A673 (cell line): ENCODE data around the gene UBE2U. TPM values are rescaled to one million over a fixed set of nuclear protein-coding genes. Genes with fewer than 3 reads are reported as not detected.
"Not testable (repeated sequence)": the region's sequence is repeated elsewhere in the genome, so short reads cannot be mapped to it uniquely, and the experiment has no call there.

Experiments
- BruUV-seq: library from RNA; stranded (reverse); fragments of 400-500 nt; replicated peaks from 2 replicates; lab custom pipeline; 2021; lab: Mats Ljungman, UMichigan
- CTCF ChIA-PET: fragments of 300-600 bp; sonication (Branson Sonifier 250); formaldehyde crosslinking; loops from one replicate; lab custom pipeline; 2022; ENCODE audit warnings: antibody characterized with exemption; lab: Charles Lee
- POLR2A ChIA-PET: fragments of 300-600 bp; sonication (Branson Sonifier 250); formaldehyde crosslinking; loops from one replicate; lab custom pipeline; 2022; ENCODE audit warnings: antibody characterized with exemption; ENCODE audit not compliant: low non-redundant PET; lab: Charles Lee
- DNase-seq: peaks from one replicate; pipeline ENCODE4 v3.0.0-alpha.2; 2015; ENCODE audit warnings: low spot score
- H3K27ac ChIP-seq: fragments of 200-600 bp; sonication (generic); 2 replicates; pipeline ENCODE4 v1.5.1; 2016; ENCODE audit warnings: mixed run types, low read depth, mild to moderate bottlenecking, mixed read lengths, antibody characterized with exemption, low read length; ENCODE audit not compliant: poor library complexity, severe bottlenecking
- H3K27me3 ChIP-seq: fragments of 200-600 bp; sonication (generic); replicated peaks from 2 replicates; pipeline ENCODE4 v1.6.1; 2017; ENCODE audit warnings: mixed run types, low read depth, mild to moderate bottlenecking, mixed read lengths, antibody characterized with exemption, low read length; ENCODE audit not compliant: insufficient read depth, poor library complexity
- H3K36me3 ChIP-seq: fragments of 200-600 bp; sonication (generic); 2 replicates; pipeline ENCODE4 v1.6.1; 2016; ENCODE audit warnings: mixed run types, mild to moderate bottlenecking, mixed read lengths, antibody characterized with exemption, low read length; ENCODE audit not compliant: insufficient read depth, poor library complexity, severe bottlenecking
- H3K4me1 ChIP-seq: fragments of 200-600 bp; sonication (generic); 2 replicates; pipeline ENCODE4 v1.6.1; 2017; ENCODE audit warnings: mixed run types, mild to moderate bottlenecking, mixed read lengths, antibody characterized with exemption, low read length; ENCODE audit not compliant: insufficient read depth, poor library complexity, severe bottlenecking
- H3K4me3 ChIP-seq: fragments of 200-600 bp; sonication (generic); 2 replicates; pipeline ENCODE4 v1.5.1; 2016; ENCODE audit warnings: low read depth, mixed run types, mild to moderate bottlenecking, mixed read lengths, low read length; ENCODE audit not compliant: poor library complexity, severe bottlenecking
- H3K9me3 ChIP-seq: fragments of 200-600 bp; sonication (generic); 2 replicates; pipeline ENCODE4 v1.6.1; 2016; ENCODE audit warnings: mixed run types, low read depth, mild to moderate bottlenecking, mixed read lengths, antibody characterized with exemption, low read length; ENCODE audit not compliant: poor library complexity, severe bottlenecking
- EZH2 ChIP-seq: fragments of 200-600 bp; sonication (generic); IDR thresholded peaks from 2 replicates; pipeline ENCODE4 v1.6.1; 2017; ENCODE audit warnings: borderline replicate concordance, low read depth, mild to moderate bottlenecking, mixed read lengths, antibody characterized with exemption, low read length; ENCODE audit not compliant: poor library complexity, severe bottlenecking
- intact Hi-C: fragments of 100-400 bp; cut with micrococcal nuclease; formaldehyde crosslinking; loops from one replicate; pipeline ENCODE4 v1.10.0; 2022; ENCODE audit not compliant: unreplicated experiment
- total RNA-seq: library from RNA; stranded (reverse); gene quantifications from 2 replicates; pipeline ENCODE4 v1.2.3, GENCODE V29; 2021
- TF ChIP-seq, protein P1 (sequence below): fragments of 300-800, 200-600 bp; sonication (generic); conservative IDR thresholded peaks from 2 replicates; pipeline ENCODE4 v1.5.1; 2017; ENCODE audit warnings: low read depth, mild to moderate bottlenecking, antibody characterized with exemption, low read length, moderate library complexity, mixed read lengths

Gene UBE2U
- total RNA-seq, 1 experiment from 2014 or later, result not detected

DNA sequence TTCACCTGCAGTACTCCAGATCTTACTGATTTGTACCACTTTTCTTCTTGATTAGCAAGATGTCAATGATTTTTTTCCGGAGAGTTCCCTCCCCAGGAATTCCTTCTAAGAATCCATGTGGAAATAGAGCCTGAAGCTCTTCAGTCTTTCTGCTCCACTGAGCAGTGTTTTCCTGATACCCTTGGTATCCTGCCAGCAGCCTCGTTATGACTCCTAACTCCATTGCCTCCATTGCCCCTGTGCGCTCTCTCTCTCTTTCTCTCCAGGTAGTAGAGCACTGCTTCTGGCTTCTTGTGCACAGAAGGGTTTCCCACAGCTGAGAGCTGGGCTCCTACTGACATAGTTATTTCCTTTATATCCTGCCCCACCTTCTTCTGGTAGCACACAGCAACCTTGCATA, 12.2 kb downstream of the UBE2U start:
- no peaks in the 10 kb centered on the region for H3K9me3 ChIP-seq
- H3K27me3 ChIP-seq, result no peaks in the 10 kb centered on the region
- no peak overlapping the region for H3K27ac ChIP-seq
- H3K4me1 ChIP-seq, result no peaks in the 10 kb centered on the region
- no peaks in the 10 kb centered on the region for H3K36me3 ChIP-seq
- TF ChIP-seq, protein P1, sequence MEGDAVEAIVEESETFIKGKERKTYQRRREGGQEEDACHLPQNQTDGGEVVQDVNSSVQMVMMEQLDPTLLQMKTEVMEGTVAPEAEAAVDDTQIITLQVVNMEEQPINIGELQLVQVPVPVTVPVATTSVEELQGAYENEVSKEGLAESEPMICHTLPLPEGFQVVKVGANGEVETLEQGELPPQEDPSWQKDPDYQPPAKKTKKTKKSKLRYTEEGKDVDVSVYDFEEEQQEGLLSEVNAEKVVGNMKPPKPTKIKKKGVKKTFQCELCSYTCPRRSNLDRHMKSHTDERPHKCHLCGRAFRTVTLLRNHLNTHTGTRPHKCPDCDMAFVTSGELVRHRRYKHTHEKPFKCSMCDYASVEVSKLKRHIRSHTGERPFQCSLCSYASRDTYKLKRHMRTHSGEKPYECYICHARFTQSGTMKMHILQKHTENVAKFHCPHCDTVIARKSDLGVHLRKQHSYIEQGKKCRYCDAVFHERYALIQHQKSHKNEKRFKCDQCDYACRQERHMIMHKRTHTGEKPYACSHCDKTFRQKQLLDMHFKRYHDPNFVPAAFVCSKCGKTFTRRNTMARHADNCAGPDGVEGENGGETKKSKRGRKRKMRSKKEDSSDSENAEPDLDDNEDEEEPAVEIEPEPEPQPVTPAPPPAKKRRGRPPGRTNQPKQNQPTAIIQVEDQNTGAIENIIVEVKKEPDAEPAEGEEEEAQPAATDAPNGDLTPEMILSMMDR, result no peak
- no peak for TF ChIP-seq EZH2
- POLR2A ChIA-PET, result no interaction called here
- CTCF ChIA-PET, result no interaction called here
- H3K4me3 ChIP-seq, result no peak overlapping the region
- intact Hi-C loops, result no loop called here
- no TSS peak for BruUV-seq
- DNase-seq, result no peak

DNA sequence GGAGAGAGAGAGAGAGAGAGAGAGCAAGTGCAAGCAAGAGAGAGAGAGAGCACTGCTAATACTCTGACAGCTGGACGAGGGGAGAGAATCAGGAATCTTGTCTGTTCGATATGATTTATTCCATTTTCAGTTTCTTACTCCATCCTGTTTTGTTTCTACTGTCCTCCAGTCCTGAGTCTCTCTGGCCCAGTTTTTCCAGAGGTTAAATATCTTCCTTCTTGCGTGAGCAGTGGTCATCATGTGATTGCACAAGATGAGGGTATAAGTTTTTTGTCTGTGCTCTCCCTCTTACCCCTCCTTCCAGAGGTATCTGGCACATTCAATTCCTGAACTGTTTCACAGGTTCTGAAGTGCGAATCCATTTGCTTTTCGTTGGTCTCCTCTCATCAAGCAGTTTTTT, 16.8 kb downstream of the UBE2U start:
- POLR2A ChIA-PET, result no interaction called here

DNA sequence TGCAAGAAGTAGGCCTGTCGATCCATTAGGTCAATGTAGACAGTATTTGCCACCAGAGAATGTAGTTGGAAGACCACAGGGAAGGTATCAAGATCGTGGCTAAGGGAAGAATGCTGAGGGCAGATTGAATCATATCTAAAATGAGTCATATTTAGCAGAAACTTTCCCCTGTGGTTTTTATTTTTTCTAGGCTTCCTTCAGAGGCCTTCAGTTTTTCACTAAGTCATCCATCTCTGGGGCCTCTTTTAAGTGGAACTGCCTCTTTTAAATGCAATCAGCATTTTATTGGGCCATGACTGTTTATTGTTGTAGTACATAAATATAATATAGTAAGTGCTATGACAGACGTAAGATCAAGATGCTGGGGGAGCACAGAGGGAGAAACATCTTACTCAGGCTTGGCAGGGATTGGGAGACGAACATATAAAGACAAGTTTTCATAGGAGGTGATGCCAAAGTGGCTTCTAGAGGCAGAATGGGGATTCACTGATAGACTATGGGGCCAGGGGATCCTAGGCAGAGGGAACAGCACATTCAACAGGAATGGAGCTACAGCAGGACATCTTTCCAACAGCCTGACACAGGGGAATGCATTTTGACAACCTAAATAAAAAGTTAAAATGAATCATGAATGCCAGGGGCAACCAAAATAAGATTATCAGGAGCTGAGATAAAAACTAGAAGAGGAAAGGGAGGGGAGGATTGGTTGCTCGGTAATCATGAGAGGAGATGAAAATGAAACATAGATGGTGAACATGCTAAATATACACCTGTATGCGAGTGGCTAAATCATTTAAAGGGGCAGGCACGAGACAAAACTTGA, 20.1 kb downstream of the UBE2U start:
- POLR2A ChIA-PET, result no interaction called here
- TF ChIP-seq, protein P1, result no peak
- no peak for TF ChIP-seq EZH2
- intact Hi-C loops, result no loop called here
- Histone ChIP-seq H3K9me3 (no peaks in the 10 kb centered on the region), H3K27ac (no peak overlapping the region), H3K4me3 (no peak overlapping the region), H3K4me1 (no peaks in the 10 kb centered on the region), H3K27me3 (no peaks in the 10 kb centered on the region), H3K36me3 (no peaks in the 10 kb centered on the region)
- DNase-seq, result no peak
- CTCF ChIA-PET, result no interaction called here
- no TSS peak for BruUV-seq

More for the DNA sequence above, 16.8 kb downstream of the UBE2U start:
- no peak overlapping the region for H3K27ac ChIP-seq
- DNase-seq, result no peak
- no peaks in the 10 kb centered on the region for H3K9me3 ChIP-seq
- H3K4me1 ChIP-seq, result no peaks in the 10 kb centered on the region
- no peak for TF ChIP-seq EZH2
- TF ChIP-seq, protein P1, result no peak
- no TSS peak for BruUV-seq
- H3K36me3 ChIP-seq, result no peaks in the 10 kb centered on the region
- intact Hi-C loops, result no loop called here
- no peak overlapping the region for H3K4me3 ChIP-seq
- no peaks in the 10 kb centered on the region for H3K27me3 ChIP-seq
- CTCF ChIA-PET, result no interaction called here

DNA sequence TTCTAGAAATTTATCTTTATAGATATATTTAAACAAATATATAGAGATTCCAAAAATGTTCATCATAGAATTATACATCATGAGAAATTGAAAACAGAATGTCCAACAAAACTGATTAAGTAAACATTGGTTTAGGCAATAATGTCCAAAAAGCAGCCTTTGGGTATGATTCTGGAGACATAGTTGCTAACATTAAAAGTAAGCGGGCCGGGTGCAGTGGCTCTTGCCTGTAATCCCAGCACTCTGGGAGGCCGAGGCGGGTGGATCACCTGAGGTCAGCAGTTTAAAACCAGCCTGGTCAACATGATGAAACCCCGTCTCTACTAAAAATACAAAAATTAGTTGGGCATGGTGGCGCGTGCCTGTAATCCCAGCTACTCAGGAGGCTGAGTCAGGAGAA, 20.8 kb downstream of the UBE2U start:
- intact Hi-C loops, result not testable (repeated sequence)

More for the DNA sequence above, 20.8 kb downstream of the UBE2U start:
- H3K36me3 ChIP-seq, CTCF ChIA-PET, H3K4me1 ChIP-seq, BruUV-seq, H3K27ac ChIP-seq, H3K27me3 ChIP-seq, H3K9me3 ChIP-seq, POLR2A ChIA-PET, H3K4me3 ChIP-seq, DNase-seq: not testable (repeated sequence)
